Gastroesophageal sphincter (tissue), 3 donors: Measurements from ENCODE around the gene FCN1.

ENCODE experiments used
- CTCF ChIP-seq, 4 experiments: fragments of 200-600 bp in 2 of 4; fragments of 450-650 bp in 2 of 4; sonication (generic) in 1 of 4; IDR thresholded peaks; one replicate each; pipeline ENCODE4 v1.5.1; 2017 to 2019; ENCODE audit warnings: antibody characterized with exemption in 4 of 4, mild to moderate bottlenecking in 2 of 4, moderate library complexity in 2 of 4
- EP300 ChIP-seq: sonication (generic); formaldehyde crosslinking; IDR thresholded peaks from one replicate; pipeline ENCODE4 v1.6.1; 2017; ENCODE audit warnings: antibody characterized with exemption, mild to moderate bottlenecking

- TF ChIP-seq EP300 (no peak), CTCF (IDR thresholded peaks at IDR 0.05) (no peak)
Measured at GRCh38 chr9:134932171-134932570, 14.5 kb upstream of the FCN1 start.
